Prostate gland (tissue), 2 donors: ENCODE measurements around the gene OR10T2.

Experiments used
- POLR2A ChIP-seq: fragments of 450-650 bp; IDR thresholded peaks from one replicate; pipeline ENCODE4 v1.6.1; 2016; ENCODE audit warnings: antibody characterized with exemption, mild to moderate bottlenecking
- POLR2AphosphoS5 ChIP-seq: sonication (generic); formaldehyde crosslinking; IDR thresholded peaks from one replicate; pipeline ENCODE4 v1.6.1; 2017; ENCODE audit warnings: antibody characterized with exemption
- TF ChIP-seq, protein P1 (sequence below), 4 experiments: fragments of 200-600 bp in 2 of 4; fragments of 450-650 bp in 2 of 4; sonication (generic) in 2 of 4; IDR thresholded peaks; 1 replicate in 3 of 4; 2 replicates in 1 of 4; pipeline ENCODE4 v1.5.1; 2016 to 2019; ENCODE audit warnings: antibody characterized with exemption in 4 of 4, mild to moderate bottlenecking in 2 of 4, moderate library complexity in 2 of 4

- TF ChIP-seq, protein P1, sequence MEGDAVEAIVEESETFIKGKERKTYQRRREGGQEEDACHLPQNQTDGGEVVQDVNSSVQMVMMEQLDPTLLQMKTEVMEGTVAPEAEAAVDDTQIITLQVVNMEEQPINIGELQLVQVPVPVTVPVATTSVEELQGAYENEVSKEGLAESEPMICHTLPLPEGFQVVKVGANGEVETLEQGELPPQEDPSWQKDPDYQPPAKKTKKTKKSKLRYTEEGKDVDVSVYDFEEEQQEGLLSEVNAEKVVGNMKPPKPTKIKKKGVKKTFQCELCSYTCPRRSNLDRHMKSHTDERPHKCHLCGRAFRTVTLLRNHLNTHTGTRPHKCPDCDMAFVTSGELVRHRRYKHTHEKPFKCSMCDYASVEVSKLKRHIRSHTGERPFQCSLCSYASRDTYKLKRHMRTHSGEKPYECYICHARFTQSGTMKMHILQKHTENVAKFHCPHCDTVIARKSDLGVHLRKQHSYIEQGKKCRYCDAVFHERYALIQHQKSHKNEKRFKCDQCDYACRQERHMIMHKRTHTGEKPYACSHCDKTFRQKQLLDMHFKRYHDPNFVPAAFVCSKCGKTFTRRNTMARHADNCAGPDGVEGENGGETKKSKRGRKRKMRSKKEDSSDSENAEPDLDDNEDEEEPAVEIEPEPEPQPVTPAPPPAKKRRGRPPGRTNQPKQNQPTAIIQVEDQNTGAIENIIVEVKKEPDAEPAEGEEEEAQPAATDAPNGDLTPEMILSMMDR (IDR thresholded peaks at IDR 0.05) = no peak
- TF ChIP-seq POLR2AphosphoS5 = no peak
- no peak for TF ChIP-seq POLR2A
These were observed 46.1 kb upstream of the OR10T2 start for GRCh38 chr1:158445376-158445775.
